Suprapubic skin (tissue), 4 donors: ENCODE data around the gene MAP4K3. TPM values are rescaled to one million over a fixed set of nuclear protein-coding genes. Genes with fewer than 3 reads are reported as not detected.

Experiments
- DNase-seq, 2 donors: peaks; one replicate each; pipeline ENCODE4 v3.0.0-alpha.2; 2019; ENCODE audit warnings: low spot score in 2 of 2
- H3K27ac ChIP-seq: fragments of 200-600 bp; sonication (generic); one replicate; pipeline ENCODE4 v1.5.1; 2019
- H3K27me3 ChIP-seq: fragments of 200-600 bp; sonication (generic); one replicate; pipeline ENCODE4 v1.5.1; 2019
- H3K36me3 ChIP-seq: fragments of 200-600 bp; sonication (generic); one replicate; pipeline ENCODE4 v1.5.1; 2019
- H3K4me1 ChIP-seq: fragments of 200-600 bp; sonication (generic); one replicate; pipeline ENCODE4 v1.5.1; 2019
- H3K4me3 ChIP-seq: fragments of 200-600 bp; sonication (generic); one replicate; pipeline ENCODE4 v1.5.1; 2019; ENCODE audit warnings: mild to moderate bottlenecking
- H3K9me3 ChIP-seq: fragments of 200-600 bp; sonication (generic); one replicate; pipeline ENCODE4 v1.5.1; 2019
- EP300 ChIP-seq: sonication (generic); formaldehyde crosslinking; IDR thresholded peaks from one replicate; pipeline ENCODE4 v1.6.1; 2017; ENCODE audit warnings: antibody characterized with exemption
- POLR2A ChIP-seq, 2 donors: fragments of 450-650 bp; IDR thresholded peaks; one replicate each; pipeline ENCODE4 v1.6.1; 2017; ENCODE audit warnings: antibody characterized with exemption in 2 of 2, mild to moderate bottlenecking in 2 of 2, moderate library complexity in 2 of 2
- POLR2AphosphoS5 ChIP-seq, 3 donors: sonication (generic); formaldehyde crosslinking; IDR thresholded peaks; one replicate each; pipeline ENCODE4 v1.6.1; 2017; ENCODE audit warnings: antibody characterized with exemption in 3 of 3
- WGBS: methylation state at CpG from one replicate; pipeline ENCODE4 v1.1.5; 2018; 5-methylcytosine and 5-hydroxymethylcytosine counted together
- total RNA-seq, 4 donors: library from RNA; depleted of rRNA; stranded (reverse); fragments of >200 nt; gene quantifications; one replicate each; pipeline ENCODE4 v1.1.0, GENCODE V29; 2016
- TF ChIP-seq, protein P1 (sequence below), 2 donors: fragments of 200-600 bp in 1 of 2; fragments of 450-650 bp in 1 of 2; sonication (generic) in 1 of 2; IDR thresholded peaks; one replicate each; pipeline ENCODE4 v1.5.1; 2016 to 2019; ENCODE audit warnings: antibody characterized with exemption in 2 of 2, mild to moderate bottlenecking in 1 of 2, moderate library complexity in 1 of 2

MAP4K3 gene
- total RNA-seq, 4 donors from 2014 or later: 26.3 to 59.9 (median 37.8) TPM

DNA sequence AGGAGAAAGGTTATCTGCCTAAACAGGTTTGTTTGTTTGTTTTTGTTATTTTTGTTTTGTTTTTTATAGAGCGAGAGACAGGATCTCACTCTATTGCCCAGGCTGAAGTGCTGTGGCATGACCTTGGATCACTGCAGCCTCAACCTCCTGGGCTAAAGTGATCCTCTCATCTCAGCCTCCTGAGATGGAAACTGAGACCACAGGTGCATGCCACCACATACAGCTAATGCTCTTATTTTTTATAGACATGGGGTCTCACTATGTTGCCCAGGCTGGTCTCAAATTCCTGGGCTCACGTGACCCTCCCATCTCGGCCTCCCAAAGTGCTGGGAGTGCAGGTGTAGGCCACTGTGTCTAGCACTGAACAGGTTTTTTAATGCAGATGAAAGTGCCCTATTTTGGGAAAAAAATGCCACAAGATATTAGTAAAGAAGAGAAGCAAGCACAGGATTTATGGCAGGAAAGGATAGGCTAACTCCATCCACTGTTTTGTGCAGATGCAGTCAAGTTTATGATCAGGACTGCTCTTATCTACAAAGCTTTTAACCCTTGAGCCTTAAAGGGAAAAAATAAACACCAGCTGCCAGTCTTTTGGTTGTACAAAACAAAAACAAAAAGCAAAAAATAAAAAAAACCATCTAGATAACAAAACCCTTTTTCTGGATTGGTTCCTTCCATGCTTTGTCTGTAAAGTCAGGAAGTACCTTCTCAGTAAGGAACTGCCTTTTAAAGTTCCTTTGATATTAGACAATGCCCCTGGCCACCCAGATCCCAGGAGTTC is 29.4 kb downstream of the MAP4K3 start:
- H3K4me3 ChIP-seq: no peak overlapping the region
- 98% methylated on average over 3 of the region's 3 CpGs for WGBS
- no peaks in the 10 kb centered on the region for H3K9me3 ChIP-seq

DNA sequence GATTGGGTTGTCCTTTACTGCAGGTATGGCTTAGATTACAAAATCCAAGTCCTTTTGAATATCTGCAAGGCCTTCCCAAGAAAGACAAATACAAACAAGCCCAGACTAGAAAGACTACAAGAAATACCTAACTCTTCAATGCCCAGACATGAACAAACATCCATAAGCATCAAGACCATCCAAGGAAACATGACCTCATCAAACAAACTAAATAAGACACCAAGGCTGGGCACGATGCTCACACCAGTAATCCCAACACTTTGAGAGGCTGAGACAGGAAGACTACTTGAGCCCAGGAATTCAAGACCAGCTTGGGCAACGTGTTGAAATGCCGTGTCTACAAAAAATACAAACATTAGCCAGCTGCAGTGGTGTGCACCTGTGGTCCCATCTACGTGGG is 31.7 kb downstream of the MAP4K3 start:
- Histone ChIP-seq H3K27ac (no peak overlapping the region), H3K9me3 (no peaks in the 10 kb centered on the region), H3K27me3 (no peaks in the 10 kb centered on the region), H3K36me3 (no peaks in the 10 kb centered on the region), H3K4me1 (peaks cover 36% of the 10 kb centered on the region), H3K4me3 (no peak overlapping the region)
- 86% methylated on average over 4 of the region's 4 CpGs for WGBS
- no peak for DNase-seq
- TF ChIP-seq, protein P1, sequence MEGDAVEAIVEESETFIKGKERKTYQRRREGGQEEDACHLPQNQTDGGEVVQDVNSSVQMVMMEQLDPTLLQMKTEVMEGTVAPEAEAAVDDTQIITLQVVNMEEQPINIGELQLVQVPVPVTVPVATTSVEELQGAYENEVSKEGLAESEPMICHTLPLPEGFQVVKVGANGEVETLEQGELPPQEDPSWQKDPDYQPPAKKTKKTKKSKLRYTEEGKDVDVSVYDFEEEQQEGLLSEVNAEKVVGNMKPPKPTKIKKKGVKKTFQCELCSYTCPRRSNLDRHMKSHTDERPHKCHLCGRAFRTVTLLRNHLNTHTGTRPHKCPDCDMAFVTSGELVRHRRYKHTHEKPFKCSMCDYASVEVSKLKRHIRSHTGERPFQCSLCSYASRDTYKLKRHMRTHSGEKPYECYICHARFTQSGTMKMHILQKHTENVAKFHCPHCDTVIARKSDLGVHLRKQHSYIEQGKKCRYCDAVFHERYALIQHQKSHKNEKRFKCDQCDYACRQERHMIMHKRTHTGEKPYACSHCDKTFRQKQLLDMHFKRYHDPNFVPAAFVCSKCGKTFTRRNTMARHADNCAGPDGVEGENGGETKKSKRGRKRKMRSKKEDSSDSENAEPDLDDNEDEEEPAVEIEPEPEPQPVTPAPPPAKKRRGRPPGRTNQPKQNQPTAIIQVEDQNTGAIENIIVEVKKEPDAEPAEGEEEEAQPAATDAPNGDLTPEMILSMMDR (IDR thresholded peaks at IDR 0.05): no peak

More for the DNA sequence above, 29.4 kb downstream of the MAP4K3 start:
- DNase-seq: no peak
- H3K4me1 ChIP-seq: peaks cover 37% of the 10 kb centered on the region
- H3K27me3 ChIP-seq: no peaks in the 10 kb centered on the region
- no peaks in the 10 kb centered on the region for H3K36me3 ChIP-seq
- no peak for TF ChIP-seq POLR2AphosphoS5 (IDR thresholded peaks at IDR 0.05)
- H3K27ac ChIP-seq: no peak overlapping the region

DNA sequence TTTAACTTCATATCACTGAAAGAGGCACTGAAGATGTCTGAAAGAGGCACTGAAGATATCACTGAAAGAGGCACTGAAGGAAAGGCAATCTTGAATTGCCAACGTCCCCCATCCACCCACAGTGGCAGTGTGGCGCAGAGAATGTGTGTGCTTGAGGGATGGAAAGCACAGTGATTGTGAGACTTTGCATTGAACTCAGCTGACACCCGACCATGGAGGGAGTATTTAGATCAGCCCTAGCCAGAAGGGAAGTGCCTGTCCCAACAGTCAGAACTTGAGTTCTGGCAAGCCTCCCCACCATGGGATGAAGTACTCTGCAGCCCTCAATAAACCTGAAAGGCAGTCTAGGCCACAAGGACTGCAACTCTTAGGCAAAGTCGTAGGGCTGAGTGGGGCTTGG is 33.8 kb downstream of the MAP4K3 start:
- Histone ChIP-seq H3K27ac (no peak overlapping the region), H3K4me3 (no peak overlapping the region), H3K27me3 (no peaks in the 10 kb centered on the region), H3K4me1 (peaks cover 27% of the 10 kb centered on the region), H3K36me3 (no peaks in the 10 kb centered on the region), H3K9me3 (no peaks in the 10 kb centered on the region)
- WGBS: 53% methylated on average over 3 of the region's 4 CpGs
- TF ChIP-seq, protein P1 (IDR thresholded peaks at IDR 0.05): no peak
- TF ChIP-seq EP300: no peak
- TF ChIP-seq POLR2A (IDR thresholded peaks at IDR 0.05): no peak
- no peak for TF ChIP-seq POLR2AphosphoS5 (IDR thresholded peaks at IDR 0.05)
- DNase-seq: no peak

DNA sequence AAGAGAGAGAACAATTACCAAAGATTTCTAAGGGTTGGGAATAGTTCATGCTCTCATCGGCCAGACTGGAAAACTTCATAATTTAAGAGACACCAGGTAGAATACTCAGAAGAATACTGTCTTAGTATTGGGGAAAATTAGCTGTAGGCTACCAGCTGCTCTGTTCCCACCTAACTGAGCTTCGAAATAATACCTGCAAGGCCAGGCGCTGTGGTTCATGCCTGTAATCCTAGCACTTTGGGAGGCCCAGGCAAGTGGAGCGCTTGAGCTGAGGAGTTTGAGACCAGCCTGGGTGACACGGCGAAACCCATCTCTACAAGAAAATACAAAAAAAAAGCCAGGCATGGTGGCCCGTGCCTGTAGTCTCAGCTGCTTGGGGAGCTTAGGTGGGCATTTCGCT is 35.8 kb downstream of the MAP4K3 start:
- Histone ChIP-seq H3K27me3 (no peaks in the 10 kb centered on the region), H3K27ac (no peak overlapping the region), H3K4me1 (peaks cover 18% of the 10 kb centered on the region), H3K9me3 (no peaks in the 10 kb centered on the region), H3K36me3 (no peaks in the 10 kb centered on the region), H3K4me3 (no peak overlapping the region)
- 94% methylated on average over 8 of the region's 8 CpGs for WGBS
- TF ChIP-seq EP300 (no peak), POLR2A (IDR thresholded peaks at IDR 0.05) (no peak)
- TF ChIP-seq, protein P1 (IDR thresholded peaks at IDR 0.05): no peak
- no peak for DNase-seq

DNA sequence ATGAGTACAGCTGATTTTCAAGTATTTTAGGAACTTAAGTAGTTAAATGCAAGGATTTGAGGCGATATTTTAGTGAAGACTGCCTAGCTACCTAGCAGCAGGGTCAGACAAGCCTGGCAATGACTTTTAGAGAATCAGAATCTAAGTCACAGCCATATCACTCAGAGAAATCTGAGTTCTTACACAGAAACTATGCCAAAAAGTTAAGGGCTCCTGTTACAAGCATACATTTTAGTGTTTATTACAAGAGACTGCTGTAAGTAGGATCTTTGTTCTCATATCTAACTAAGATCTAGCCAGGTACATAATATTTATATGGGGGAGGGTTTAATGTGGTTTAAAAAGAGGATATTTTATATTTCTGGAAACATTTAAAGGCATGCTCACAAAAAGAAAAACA is 37.5 kb downstream of the MAP4K3 start:
- WGBS: 43% methylated on average over 1 of the region's 1 CpG
- DNase-seq: no peak
- peaks cover 17% of the 10 kb centered on the region for H3K4me1 ChIP-seq
- TF ChIP-seq, protein P1 (IDR thresholded peaks at IDR 0.05): no peak
- no peak for TF ChIP-seq POLR2AphosphoS5 (IDR thresholded peaks at IDR 0.05)
- TF ChIP-seq EP300: no peak
- TF ChIP-seq POLR2A (IDR thresholded peaks at IDR 0.05): no peak
- H3K4me3 ChIP-seq: no peak overlapping the region
- no peaks in the 10 kb centered on the region for H3K36me3 ChIP-seq
- H3K27ac ChIP-seq: no peak overlapping the region
- no peaks in the 10 kb centered on the region for H3K9me3 ChIP-seq
- no peaks in the 10 kb centered on the region for H3K27me3 ChIP-seq

DNA sequence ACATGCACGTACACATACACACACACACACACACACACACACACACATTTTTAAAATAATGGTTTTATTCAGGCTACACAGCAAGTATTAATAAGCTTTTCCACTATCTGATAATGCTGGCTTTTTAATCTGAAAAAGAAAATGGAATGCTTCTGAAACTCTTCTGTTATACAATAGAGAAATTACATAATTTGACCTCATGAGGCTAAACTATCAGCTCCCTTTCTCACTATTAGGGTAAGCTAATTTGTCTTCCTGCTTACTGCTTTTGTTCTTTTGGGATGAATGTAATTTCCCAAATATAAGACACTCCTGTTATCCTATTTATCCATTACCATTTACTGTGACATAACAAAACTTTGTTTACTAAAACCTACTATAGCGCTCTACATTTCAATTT is 41.8 kb downstream of the MAP4K3 start:
- Histone ChIP-seq H3K9me3 (no peaks in the 10 kb centered on the region), H3K27me3 (no peaks in the 10 kb centered on the region), H3K36me3 (no peaks in the 10 kb centered on the region), H3K4me1 (peaks cover 10% of the 10 kb centered on the region), H3K27ac (no peak overlapping the region), H3K4me3 (no peak overlapping the region)
- DNase-seq: no peak
- TF ChIP-seq EP300 (no peak), POLR2A (IDR thresholded peaks at IDR 0.05) (no peak), POLR2AphosphoS5 (IDR thresholded peaks at IDR 0.05) (no peak)
- TF ChIP-seq, protein P1 (IDR thresholded peaks at IDR 0.05): no peak
- WGBS: 80% methylated on average over 2 of the region's 2 CpGs
